ENCODE results near the gene C16orf54.
"Not testable (repeated sequence)": the region's sequence is repeated elsewhere in the genome, so short reads cannot be mapped to it uniquely, and the experiment has no call there.

The C16orf54 gene

DNA sequence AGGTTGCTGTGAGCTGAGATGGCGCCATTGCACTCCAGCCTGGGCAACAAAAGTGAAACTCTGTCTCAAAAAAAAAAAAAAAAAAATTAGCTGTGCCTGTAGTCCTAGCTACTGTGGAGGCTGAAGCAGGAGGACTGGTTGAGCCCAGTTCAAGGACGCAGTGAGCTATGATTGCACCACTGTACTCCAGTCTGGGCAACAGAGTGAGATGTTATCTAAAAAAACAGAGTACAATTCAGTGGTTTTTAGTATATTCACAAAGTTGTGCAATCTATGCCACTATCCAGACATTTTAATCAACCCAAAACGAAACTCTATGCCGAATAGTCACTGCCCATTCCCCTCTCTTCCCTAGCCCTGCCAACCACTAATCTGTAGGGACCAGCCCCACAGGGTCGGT lies 25.1 kb downstream of the C16orf54 start:
- Mint-ChIP-seq H3K27ac (peak overlapping the region; percentile 37), H3K9me3 (no peaks in the 10 kb centered on the region), H3K36me3 (ENCODE audit: low read depth) (no peaks in the 10 kb centered on the region), H3K4me3 (no peak overlapping the region), H3K4me1 (ENCODE audit: low read depth) (peaks cover 12% of the 10 kb centered on the region), H3K27me3 (peaks cover 2% of the 10 kb centered on the region)
- intact Hi-C loops (cut with micrococcal nuclease), result loop anchor here (10.0 kb wide), 1 partner anchor 76 kb away; no protein-coding TSS in a partner anchor

DNA sequence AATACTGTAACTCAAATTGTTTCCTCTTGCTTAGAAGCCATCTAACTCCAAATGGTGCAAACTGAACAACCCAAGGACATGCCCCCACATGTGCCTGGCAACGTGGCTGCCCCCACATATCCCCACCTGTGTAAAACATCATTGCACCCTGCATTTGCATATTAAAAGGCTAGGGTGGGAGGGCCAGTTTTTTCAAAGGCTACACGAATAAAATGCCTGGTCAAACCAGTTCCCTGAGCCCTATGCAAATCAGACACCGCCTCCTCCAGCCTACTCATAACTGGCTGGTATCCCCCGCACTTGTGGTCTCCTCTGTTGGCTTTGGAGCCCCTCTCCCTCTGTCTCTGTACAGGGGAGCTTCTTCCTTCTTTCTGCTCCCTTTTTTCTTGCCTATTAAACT lies 26.7 kb downstream of the C16orf54 start:
- Mint-ChIP-seq H3K27me3 (peaks cover 2% of the 10 kb centered on the region), H3K4me1 (ENCODE audit: low read depth) (peaks cover 9% of the 10 kb centered on the region), H3K9me3 (no peaks in the 10 kb centered on the region), H3K27ac (no peak overlapping the region), H3K4me3 (no peak overlapping the region), H3K36me3 (ENCODE audit: low read depth) (no peaks in the 10 kb centered on the region)
- intact Hi-C loops (cut with micrococcal nuclease), result no loop called here

DNA sequence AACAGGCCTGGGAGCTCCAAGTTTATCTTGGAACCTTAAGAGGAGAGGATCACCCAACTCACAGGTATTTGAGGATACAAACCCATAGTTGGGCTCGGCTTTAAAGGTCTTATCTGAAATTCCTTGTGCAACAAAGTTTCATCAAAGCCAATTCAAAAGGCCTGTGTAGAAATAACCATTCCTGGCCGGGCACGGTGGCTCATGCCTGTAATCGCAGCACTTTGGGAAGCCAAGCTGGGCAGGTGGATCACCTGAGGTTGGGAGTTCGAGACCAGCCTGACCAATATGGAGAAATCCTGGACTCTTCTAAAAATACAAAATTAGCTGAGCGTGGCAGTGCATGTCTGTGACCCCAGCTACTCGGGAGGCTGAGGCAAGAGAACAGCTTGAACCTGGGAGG lies 28.7 kb downstream of the C16orf54 start:
- intact Hi-C loops (cut with micrococcal nuclease), result no loop called here
- Mint-ChIP-seq H3K4me3 (no peak overlapping the region), H3K4me1 (ENCODE audit: low read depth) (peaks cover 15% of the 10 kb centered on the region)

DNA sequence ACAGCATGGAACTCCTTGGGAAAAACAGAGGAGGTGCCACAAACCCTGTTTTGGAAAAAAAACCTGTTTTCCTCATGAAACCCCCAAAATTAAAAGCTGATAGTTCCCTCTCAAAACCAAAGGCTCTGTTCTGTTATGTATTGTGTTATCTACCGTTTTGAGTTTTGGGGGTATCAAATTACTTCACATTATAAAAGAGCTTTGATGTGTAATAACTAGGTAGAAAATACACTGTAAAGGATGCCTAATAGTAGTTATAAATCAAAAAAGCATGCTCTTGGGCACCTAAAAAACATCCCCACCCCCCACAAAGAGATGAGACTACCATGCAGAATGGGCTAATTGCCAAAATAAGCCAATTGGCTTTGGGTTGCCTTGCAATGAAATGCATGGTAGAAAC lies 30.8 kb downstream of the C16orf54 start:
- Mint-ChIP-seq H3K9me3 (no peaks in the 10 kb centered on the region), H3K36me3 (ENCODE audit: low read depth) (no peaks in the 10 kb centered on the region), H3K27me3 (no peaks in the 10 kb centered on the region), H3K4me3 (no peak overlapping the region), H3K27ac (no peak overlapping the region), H3K4me1 (ENCODE audit: low read depth) (peaks cover 26% of the 10 kb centered on the region)
- intact Hi-C loops (cut with micrococcal nuclease), result no loop called here

More for the DNA sequence above, 28.7 kb downstream of the C16orf54 start:
- Mint-ChIP-seq H3K9me3 (no peaks in the 10 kb centered on the region), H3K27ac (no peak overlapping the region), H3K27me3 (peaks cover 2% of the 10 kb centered on the region), H3K36me3 (ENCODE audit: low read depth) (no peaks in the 10 kb centered on the region)

DNA sequence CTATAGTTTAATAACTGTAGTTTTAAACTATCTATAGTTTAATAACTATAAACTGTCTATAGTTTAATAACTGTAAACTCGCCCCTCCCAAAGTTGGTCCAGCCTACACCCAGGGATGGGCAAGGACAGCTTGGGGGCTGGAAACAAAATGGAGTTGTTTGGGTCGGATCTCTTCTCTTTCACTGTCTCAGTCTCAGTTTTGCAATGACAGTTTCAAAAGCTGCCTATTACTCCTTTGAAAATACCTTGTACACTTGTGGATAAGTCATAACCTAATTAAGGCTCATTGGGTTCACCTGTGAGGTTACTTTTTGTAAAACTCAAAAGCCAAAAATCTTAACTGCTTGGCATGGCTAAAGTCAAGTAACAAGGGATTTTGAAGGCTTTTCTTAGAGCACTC lies 31.4 kb downstream of the C16orf54 start:
- H3K36me3 Mint-ChIP-seq (ENCODE audit: low read depth), result no peaks in the 10 kb centered on the region
- no peak overlapping the region for H3K27ac Mint-ChIP-seq
- H3K4me3 Mint-ChIP-seq, result no peak overlapping the region
- peaks cover 30% of the 10 kb centered on the region for H3K4me1 Mint-ChIP-seq (ENCODE audit: low read depth)
- no peaks in the 10 kb centered on the region for H3K9me3 Mint-ChIP-seq
- intact Hi-C loops (cut with micrococcal nuclease), result no loop called here
- H3K27me3 Mint-ChIP-seq, result peaks cover 5% of the 10 kb centered on the region

DNA sequence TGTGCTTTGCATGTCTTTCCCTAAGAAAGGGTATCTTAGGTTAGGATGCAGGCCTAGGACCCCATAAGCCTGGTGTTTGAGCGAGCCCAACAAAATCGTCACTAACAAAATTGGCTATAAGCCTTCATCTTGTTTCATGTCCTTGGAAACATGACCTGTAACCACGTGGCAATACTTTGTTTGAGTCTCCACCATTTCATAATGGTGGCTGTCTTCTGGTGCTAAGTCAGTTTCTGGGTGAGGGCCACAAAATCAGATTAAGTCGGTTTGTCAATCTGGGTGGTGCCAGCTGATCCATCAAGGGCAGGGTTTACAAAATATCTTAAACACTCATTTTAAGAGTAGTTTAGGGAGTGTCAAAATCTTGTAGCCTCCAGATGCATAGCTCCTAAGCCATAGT lies 33.0 kb downstream of the C16orf54 start:
- Mint-ChIP-seq H3K27ac (no peak overlapping the region), H3K4me1 (ENCODE audit: low read depth) (peaks cover 30% of the 10 kb centered on the region), H3K36me3 (ENCODE audit: low read depth) (no peaks in the 10 kb centered on the region), H3K27me3 (peaks cover 11% of the 10 kb centered on the region), H3K9me3 (no peaks in the 10 kb centered on the region), H3K4me3 (no peak overlapping the region)
- intact Hi-C loops (cut with micrococcal nuclease), result no loop called here

DNA sequence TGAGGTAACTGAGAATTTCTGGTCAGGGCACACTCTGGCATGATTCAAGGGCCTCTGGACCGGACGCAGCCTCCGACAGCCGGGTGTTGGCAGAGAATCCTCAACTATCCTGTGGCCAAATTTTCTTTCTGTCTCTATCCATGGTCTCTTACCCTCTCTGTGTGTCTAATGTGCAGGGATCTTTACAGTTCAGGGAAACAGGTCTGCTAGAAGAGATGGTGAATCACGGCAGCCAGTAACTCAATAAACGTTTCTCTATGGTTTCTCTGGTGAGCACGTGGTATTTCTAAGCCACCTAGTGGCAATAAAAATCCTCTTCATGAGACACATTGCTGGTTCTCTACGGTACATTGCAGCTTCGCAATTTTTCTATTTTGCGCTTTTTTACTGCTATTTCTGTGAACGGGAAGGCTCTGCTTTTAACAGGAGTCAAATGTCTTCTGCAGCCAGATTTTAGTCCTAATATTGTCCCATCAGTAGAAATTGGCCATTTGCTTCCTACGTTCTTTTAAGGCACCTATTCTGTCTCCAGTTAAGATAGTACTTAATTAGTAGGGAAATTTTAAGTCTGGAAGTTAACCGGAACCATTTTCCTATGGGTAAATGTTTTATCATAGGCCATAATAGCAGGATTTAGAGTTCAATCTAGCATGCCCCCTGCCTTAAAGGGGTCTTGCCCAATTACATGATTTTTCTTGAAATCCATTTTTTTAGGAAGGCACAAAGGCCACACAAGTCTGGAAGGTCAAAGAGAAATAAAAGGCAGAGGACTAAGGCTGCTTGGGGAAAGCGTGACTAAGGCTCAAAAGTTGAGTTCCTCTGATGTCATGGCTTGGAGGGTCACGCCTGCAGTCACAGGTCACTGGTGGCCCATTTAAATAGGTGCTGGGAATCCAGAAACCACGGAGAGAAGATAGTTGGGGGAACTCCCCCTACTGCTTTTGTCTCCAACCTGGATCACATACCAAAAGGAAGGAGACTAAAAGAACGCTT lies 35.3 kb downstream of the C16orf54 start:
- H3K9me3 Mint-ChIP-seq, result no peaks in the 10 kb centered on the region
- peaks cover 30% of the 10 kb centered on the region for H3K4me1 Mint-ChIP-seq (ENCODE audit: low read depth)
- no peaks in the 10 kb centered on the region for H3K36me3 Mint-ChIP-seq (ENCODE audit: low read depth)
- peaks cover 11% of the 10 kb centered on the region for H3K27me3 Mint-ChIP-seq
- peak overlapping the region; percentile 59 for H3K27ac Mint-ChIP-seq
- intact Hi-C loops (cut with micrococcal nuclease), result no loop called here
- H3K4me3 Mint-ChIP-seq, result peak overlapping the region; percentile 1

DNA sequence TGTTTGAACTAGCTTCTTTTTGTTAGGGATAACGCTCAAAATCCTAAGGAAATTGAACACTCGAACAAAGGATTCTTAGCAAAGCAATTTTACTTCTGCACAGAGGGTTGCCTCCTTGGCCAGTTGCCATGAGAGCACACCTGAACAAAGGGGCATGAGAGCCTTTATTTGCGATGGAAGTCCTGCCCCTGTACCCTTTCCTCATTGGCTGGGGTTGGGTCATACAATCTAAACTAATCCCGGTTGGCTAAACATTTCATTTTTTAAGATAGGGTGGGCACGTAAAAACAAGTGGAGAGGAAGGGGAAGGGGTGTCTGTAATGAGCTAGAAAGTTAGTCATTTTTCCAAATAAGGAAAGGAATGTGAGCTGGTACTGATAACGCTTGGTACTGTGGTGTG lies 36.1 kb downstream of the C16orf54 start:
- H3K4me1 Mint-ChIP-seq (ENCODE audit: low read depth), result peaks cover 30% of the 10 kb centered on the region
- peaks cover 11% of the 10 kb centered on the region for H3K27me3 Mint-ChIP-seq
- not testable (repeated sequence) for H3K27ac Mint-ChIP-seq; H3K4me3 Mint-ChIP-seq; H3K36me3 Mint-ChIP-seq (ENCODE audit: low read depth); H3K9me3 Mint-ChIP-seq
- intact Hi-C loops (cut with micrococcal nuclease), result loop anchor here (10.0 kb wide), 1 partner anchor 55 kb away; no protein-coding TSS in a partner anchor

DNA sequence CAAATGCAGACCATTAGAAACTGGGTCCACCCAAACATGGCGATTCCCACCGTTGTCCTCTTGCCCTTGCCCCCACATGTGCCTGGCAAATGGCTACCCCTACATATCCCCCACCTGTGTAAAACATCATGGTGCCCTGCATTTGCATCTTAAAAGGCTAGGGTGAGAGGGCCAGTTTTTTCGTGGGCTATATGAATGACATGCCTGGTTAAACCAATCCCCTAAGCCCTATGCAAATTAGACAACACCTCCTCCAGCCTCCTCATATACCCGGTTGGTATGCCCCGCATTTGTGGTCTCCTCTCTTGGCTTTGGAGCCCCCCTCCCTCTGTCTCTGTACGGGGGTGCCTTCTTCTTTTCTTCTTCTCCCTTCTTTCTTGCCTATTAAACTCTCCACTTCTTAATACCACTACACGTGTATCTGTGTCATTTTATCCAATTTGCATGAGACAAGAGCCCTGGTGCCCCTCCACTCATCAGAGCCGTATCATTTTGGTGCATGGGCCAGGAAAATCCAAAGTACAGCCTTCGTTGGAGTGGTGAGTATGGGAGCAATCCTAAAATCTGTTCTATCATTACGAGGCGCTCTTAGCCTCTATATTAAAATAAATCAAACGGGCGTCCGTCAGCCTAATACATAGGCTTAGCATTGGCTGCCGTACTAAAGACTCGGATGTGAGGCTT lies 36.7 kb downstream of the C16orf54 start:
- H3K36me3 Mint-ChIP-seq (ENCODE audit: low read depth), result no peaks in the 10 kb centered on the region
- H3K27ac Mint-ChIP-seq, result no peak overlapping the region
- H3K4me3 Mint-ChIP-seq, result no peak overlapping the region
- H3K27me3 Mint-ChIP-seq, result peaks cover 11% of the 10 kb centered on the region
- H3K4me1 Mint-ChIP-seq (ENCODE audit: low read depth), result peaks cover 30% of the 10 kb centered on the region
- no peaks in the 10 kb centered on the region for H3K9me3 Mint-ChIP-seq
- intact Hi-C loops (cut with micrococcal nuclease), result loop anchor here (10.0 kb wide), 1 partner anchor 54 kb away; no protein-coding TSS in a partner anchor

DNA sequence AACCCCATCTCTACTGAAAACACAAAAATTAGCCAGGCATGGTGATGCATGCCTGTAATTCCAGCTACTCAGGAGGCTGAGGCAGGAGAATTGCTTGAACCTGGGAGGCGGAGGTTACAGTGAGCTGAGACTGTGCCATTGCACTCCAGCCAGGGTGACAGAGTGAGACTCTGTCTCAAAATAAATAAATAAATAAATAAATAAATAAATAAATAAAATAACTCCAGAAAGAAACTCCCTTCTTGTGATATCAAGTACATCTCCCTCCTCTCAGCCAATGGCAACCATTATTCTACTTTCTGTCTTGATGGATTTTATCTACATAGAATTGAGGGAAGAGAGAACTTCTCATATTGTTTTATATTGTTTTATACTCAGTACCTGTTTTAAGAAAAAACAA lies 38.6 kb downstream of the C16orf54 start:
- not testable (repeated sequence) for H3K4me3 Mint-ChIP-seq; H3K27ac Mint-ChIP-seq; H3K9me3 Mint-ChIP-seq; H3K36me3 Mint-ChIP-seq (ENCODE audit: low read depth)
- intact Hi-C loops (cut with micrococcal nuclease), result loop anchor here (10.0 kb wide), 1 partner anchor 52 kb away; no protein-coding TSS in a partner anchor
- Mint-ChIP-seq H3K27me3 (peaks cover 20% of the 10 kb centered on the region), H3K4me1 (ENCODE audit: low read depth) (peaks cover 30% of the 10 kb centered on the region)

DNA sequence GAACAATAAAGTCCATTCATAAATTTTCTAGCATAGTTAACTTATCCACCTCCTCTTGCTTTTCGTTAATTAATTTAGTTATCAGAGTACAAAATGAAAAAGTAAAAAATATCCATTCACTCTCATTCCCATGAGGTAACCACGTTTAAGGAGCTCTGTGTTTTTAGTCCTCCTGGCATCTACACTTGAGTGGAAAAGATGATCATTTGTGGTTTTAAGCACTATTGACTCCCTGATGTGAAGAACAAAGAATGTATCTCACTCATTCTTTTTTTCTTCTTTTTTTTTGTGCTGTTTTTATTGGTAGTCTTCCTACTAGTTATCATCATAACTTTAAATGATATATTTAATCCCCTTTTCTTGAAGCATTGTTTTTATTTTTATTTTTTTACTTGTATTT lies 40.8 kb downstream of the C16orf54 start:
- Mint-ChIP-seq H3K36me3 (ENCODE audit: low read depth) (no peaks in the 10 kb centered on the region), H3K4me3 (no peak overlapping the region), H3K27me3 (peaks cover 35% of the 10 kb centered on the region), H3K27ac (no peak overlapping the region), H3K4me1 (ENCODE audit: low read depth) (peaks cover 27% of the 10 kb centered on the region), H3K9me3 (peaks cover 9% of the 10 kb centered on the region)
- intact Hi-C loops (cut with micrococcal nuclease), result loop anchor here (10.0 kb wide), 1 partner anchor 50 kb away; no protein-coding TSS in a partner anchor

DNA sequence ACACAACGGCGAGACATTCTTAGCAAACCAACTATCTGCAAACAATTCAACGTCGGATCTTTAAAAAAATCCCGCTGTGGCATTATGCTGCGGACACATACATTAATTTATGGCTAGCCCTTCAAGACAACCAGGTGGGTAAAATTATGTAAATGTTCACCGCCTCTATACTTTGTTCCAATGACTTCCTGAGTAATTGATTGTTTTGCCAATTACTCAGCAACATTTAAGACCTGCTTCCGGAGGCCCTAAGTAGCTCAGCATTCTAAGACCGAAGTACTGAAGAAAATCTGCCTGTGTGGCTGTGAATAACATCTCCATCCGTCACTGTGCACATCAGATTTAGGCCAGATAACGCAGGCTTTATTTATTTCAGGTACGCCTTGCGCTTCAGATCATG lies 43.5 kb downstream of the C16orf54 start:
- Mint-ChIP-seq H3K27me3 (peaks cover 31% of the 10 kb centered on the region), H3K36me3 (ENCODE audit: low read depth) (peaks cover 16% of the 10 kb centered on the region), H3K9me3 (peaks cover 19% of the 10 kb centered on the region), H3K27ac (no peak overlapping the region), H3K4me1 (ENCODE audit: low read depth) (peaks cover 43% of the 10 kb centered on the region), H3K4me3 (no peak overlapping the region)
- intact Hi-C loops (cut with micrococcal nuclease), result loop anchor here (10.0 kb wide), 1 partner anchor 47 kb away; no protein-coding TSS in a partner anchor

DNA sequence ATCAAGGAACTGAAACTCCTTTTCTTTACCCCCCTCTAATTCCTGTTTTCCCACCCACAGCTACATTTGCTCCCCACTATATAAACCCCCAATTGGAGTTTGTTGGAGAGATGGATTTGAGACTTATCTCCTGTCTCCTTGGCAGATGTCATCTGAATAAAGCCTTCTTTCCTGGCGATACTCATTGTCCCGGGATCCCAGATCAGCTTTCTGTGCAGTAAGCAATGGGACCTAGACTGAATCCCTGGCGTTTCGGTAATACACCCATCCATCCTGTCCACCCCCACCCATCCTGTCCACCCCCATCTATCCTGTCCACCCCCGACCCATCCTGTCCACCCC lies 44.6 kb downstream of the C16orf54 start:
- no peak overlapping the region for H3K4me3 Mint-ChIP-seq
- H3K36me3 Mint-ChIP-seq (ENCODE audit: low read depth), result peaks cover 27% of the 10 kb centered on the region
- peaks cover 19% of the 10 kb centered on the region for H3K9me3 Mint-ChIP-seq
- peaks cover 31% of the 10 kb centered on the region for H3K27me3 Mint-ChIP-seq
- no peak overlapping the region for H3K27ac Mint-ChIP-seq
- intact Hi-C loops (cut with micrococcal nuclease), result loop anchor here (10.0 kb wide), 1 partner anchor 46 kb away; no protein-coding TSS in a partner anchor
- H3K4me1 Mint-ChIP-seq (ENCODE audit: low read depth), result peaks cover 43% of the 10 kb centered on the region

Measured in dendritic cell treated with granulocyte-macrophage colony-stimulating factor and Interleukin-4, amounts not matched to agents 40 ng/mL and 50 ng/mL, for 4 days (primary cell).